Measurements from ENCODE around the gene MACROD2. TPM values are rescaled to one million over a fixed set of nuclear protein-coding genes. Genes with fewer than 3 reads are reported as not detected.

Gene MACROD2
- total and polyA plus RNA-seq, 7 donors: 0.20 to 4.8 (median 0.87) TPM

DNA sequence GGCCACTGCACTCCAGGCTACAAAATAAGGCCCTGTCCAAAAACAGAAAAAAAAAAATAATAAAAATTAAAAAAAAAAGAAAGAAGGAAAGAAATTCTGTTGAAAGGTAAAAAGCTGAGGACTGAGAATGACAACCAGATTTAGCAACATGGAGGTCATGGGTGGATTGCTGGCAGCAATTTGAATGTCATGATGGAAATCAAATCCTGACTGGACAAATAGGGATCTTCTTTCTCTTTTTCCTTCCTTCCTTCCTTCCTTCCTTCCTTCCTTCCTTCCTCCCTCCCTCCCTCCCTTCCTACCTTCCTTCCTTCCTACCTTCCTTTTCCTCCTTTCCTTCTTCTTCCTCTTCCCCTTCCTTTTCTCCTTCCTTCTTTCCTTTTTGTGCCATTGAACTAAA lies 895.4 kb downstream of the MACROD2 start:
- Histone ChIP-seq H3K27ac (no peak overlapping the region), H3K4me3 (no peak overlapping the region), H3K36me3 (ENCODE audit: insufficient read depth in 1 of 2, low read depth in 1 of 2) (no peaks in the 10 kb centered on the region), H3K4me1 (no peaks in the 10 kb centered on the region), H3K27me3 (ENCODE audit: insufficient read depth in 3 of 3, low read length in 2 of 3) (no peaks in the 10 kb centered on the region), H3K9me3 (no peaks in the 10 kb centered on the region)
- TF ChIP-seq, protein P1, sequence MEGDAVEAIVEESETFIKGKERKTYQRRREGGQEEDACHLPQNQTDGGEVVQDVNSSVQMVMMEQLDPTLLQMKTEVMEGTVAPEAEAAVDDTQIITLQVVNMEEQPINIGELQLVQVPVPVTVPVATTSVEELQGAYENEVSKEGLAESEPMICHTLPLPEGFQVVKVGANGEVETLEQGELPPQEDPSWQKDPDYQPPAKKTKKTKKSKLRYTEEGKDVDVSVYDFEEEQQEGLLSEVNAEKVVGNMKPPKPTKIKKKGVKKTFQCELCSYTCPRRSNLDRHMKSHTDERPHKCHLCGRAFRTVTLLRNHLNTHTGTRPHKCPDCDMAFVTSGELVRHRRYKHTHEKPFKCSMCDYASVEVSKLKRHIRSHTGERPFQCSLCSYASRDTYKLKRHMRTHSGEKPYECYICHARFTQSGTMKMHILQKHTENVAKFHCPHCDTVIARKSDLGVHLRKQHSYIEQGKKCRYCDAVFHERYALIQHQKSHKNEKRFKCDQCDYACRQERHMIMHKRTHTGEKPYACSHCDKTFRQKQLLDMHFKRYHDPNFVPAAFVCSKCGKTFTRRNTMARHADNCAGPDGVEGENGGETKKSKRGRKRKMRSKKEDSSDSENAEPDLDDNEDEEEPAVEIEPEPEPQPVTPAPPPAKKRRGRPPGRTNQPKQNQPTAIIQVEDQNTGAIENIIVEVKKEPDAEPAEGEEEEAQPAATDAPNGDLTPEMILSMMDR (IDR thresholded peaks at IDR 0.05): no peak
- intact Hi-C loops (cut with DNase I): no loop called here
- DNase-seq (no peak), ATAC-seq (no peak)

- TF ChIP-seq, protein P1 (IDR thresholded peaks at IDR 0.05): no peak
- no peak for DNase-seq
- 76 to 88% (median 84%) methylated on average over 4 of the region's 4 CpGs for WGBS, 3 donors
- no peak for ATAC-seq
- no peaks in the 10 kb centered on the region for H3K4me1 ChIP-seq
- no peaks in the 10 kb centered on the region for H3K27me3 ChIP-seq (ENCODE audit: insufficient read depth in 3 of 3, low read length in 2 of 3)
- H3K9me3 ChIP-seq: no peaks in the 10 kb centered on the region
- H3K36me3 ChIP-seq (ENCODE audit: insufficient read depth in 1 of 2, low read depth in 1 of 2): no peaks in the 10 kb centered on the region
- intact Hi-C loops (cut with DNase I): no loop called here
- H3K27ac ChIP-seq: no peak overlapping the region
- no peak overlapping the region for H3K4me3 ChIP-seq
Measured at GRCh38 chr20:14892782-14893181, 897.5 kb downstream of the MACROD2 start.

- TF ChIP-seq, protein P1 (IDR thresholded peaks at IDR 0.05): no peak
- Histone ChIP-seq H3K4me3 (no peak overlapping the region), H3K27ac (no peak overlapping the region), H3K27me3 (ENCODE audit: insufficient read depth in 3 of 3, low read length in 2 of 3) (no peaks in the 10 kb centered on the region), H3K4me1 (no peaks in the 10 kb centered on the region), H3K36me3 (ENCODE audit: insufficient read depth in 1 of 2, low read depth in 1 of 2) (no peaks in the 10 kb centered on the region), H3K9me3 (peaks cover 4% of the 10 kb centered on the region)
- DNase-seq: no peak
- intact Hi-C loops (cut with DNase I): no loop called here
- ATAC-seq: no peak
Measured at GRCh38 chr20:14896569-14896968, 901.3 kb downstream of the MACROD2 start.

- Histone ChIP-seq H3K27me3 (ENCODE audit: insufficient read depth in 3 of 3, low read length in 2 of 3) (no peaks in the 10 kb centered on the region), H3K9me3 (peaks cover 4% of the 10 kb centered on the region), H3K27ac (no peak overlapping the region), H3K4me3 (no peak overlapping the region), H3K4me1 (no peaks in the 10 kb centered on the region), H3K36me3 (ENCODE audit: insufficient read depth in 1 of 2, low read depth in 1 of 2) (no peaks in the 10 kb centered on the region)
- intact Hi-C loops (cut with DNase I): no loop called here
- 67 to 95% (median 84%) methylated on average over 1 of the region's 1 CpG for WGBS, 3 donors
- DNase-seq: no peak
- ATAC-seq: no peak
- TF ChIP-seq, protein P1 (IDR thresholded peaks at IDR 0.05): no peak
Measured at GRCh38 chr20:14897608-14898007, 902.3 kb downstream of the MACROD2 start.

GRCh38 chr20:14902432-14903089 lies 907.2 kb downstream of the MACROD2 start:
- TF ChIP-seq, protein P1 (IDR thresholded peaks at IDR 0.05): no peak

More at GRCh38 chr20:14902432-14903089, 907.2 kb downstream of the MACROD2 start:
- H3K36me3 ChIP-seq (ENCODE audit: insufficient read depth in 1 of 2, low read depth in 1 of 2): no peaks in the 10 kb centered on the region
- no peak for ATAC-seq
- no peaks in the 10 kb centered on the region for H3K4me1 ChIP-seq
- intact Hi-C loops (cut with DNase I): no loop called here
- H3K27me3 ChIP-seq (ENCODE audit: insufficient read depth in 3 of 3, low read length in 2 of 3): no peaks in the 10 kb centered on the region
- H3K9me3 ChIP-seq: peaks cover 4% of the 10 kb centered on the region
- no peak for DNase-seq
- no peak overlapping the region for H3K27ac ChIP-seq
- H3K4me3 ChIP-seq: no peak overlapping the region
- 54 to 61% (median 58%) methylated on average over 3 to 4 of the region's 4 CpGs for WGBS, 3 donors

Data from psoas muscle (tissue), 8 donors.